Effector memory CD8-positive, alpha-beta T cell (primary cell): ENCODE measurements around the gene ZNF512B.
"Not testable (repeated sequence)": the region's sequence is repeated elsewhere in the genome, so short reads cannot be mapped to it uniquely, and the experiment has no call there.

Source experiments
- ATAC-seq: fragments of 150-1000 bp; cut with Tn5 transposase; replicated peaks from 2 replicates; pipeline ENCODE4 v1.10.0; 2021; ENCODE audit warnings: mild to moderate bottlenecking, moderate library complexity
- DNase-seq, 3 experiments: peaks; one replicate each; pipeline ENCODE4 v3.0.0; 2021
- H3K27ac Mint-ChIP-seq, 2 donors: one replicate each; pipeline ENCODE4 v1.8.0; 2022; ENCODE audit warnings: mild to moderate bottlenecking in 2 of 2, mixed read lengths in 2 of 2, moderate library complexity in 2 of 2
- H3K27me3 Mint-ChIP-seq, 2 donors: one replicate each; pipeline ENCODE4 v1.8.0; 2022; ENCODE audit warnings: mixed read lengths in 2 of 2
- H3K36me3 Mint-ChIP-seq: one replicate; pipeline ENCODE4 v1.8.0; 2022; ENCODE audit warnings: mild to moderate bottlenecking, moderate library complexity, mixed read lengths; ENCODE audit not compliant: insufficient read depth
- H3K4me1 Mint-ChIP-seq, 2 donors: one replicate each; pipeline ENCODE4 v1.8.0; 2022; ENCODE audit warnings: low read depth in 2 of 2, mixed read lengths in 2 of 2
- H3K4me3 Mint-ChIP-seq, 2 donors: one replicate each; pipeline ENCODE4 v1.8.0; 2022; ENCODE audit warnings: mild to moderate bottlenecking in 2 of 2, mixed read lengths in 2 of 2, moderate library complexity in 2 of 2
- H3K9me3 Mint-ChIP-seq, 2 donors: one replicate each; pipeline ENCODE4 v1.8.0; 2022; ENCODE audit warnings: mixed read lengths in 2 of 2

Gene ZNF512B

GRCh38 chr20:63934271-63935068 lies 35.3 kb downstream of the ZNF512B start:
- Mint-ChIP-seq H3K4me3 (no peak overlapping the region), H3K36me3 (peaks cover 36% of the 10 kb centered on the region), H3K27me3 (no peaks in the 10 kb centered on the region), H3K27ac (no peak overlapping the region), H3K9me3 (no peaks in the 10 kb centered on the region), H3K4me1 (peaks cover 0 to 10% of the 10 kb centered on the region in 2 donors)
- no peak for DNase-seq
- no peak for ATAC-seq

GRCh38 chr20:63933646-63934045 lies 36.1 kb downstream of the ZNF512B start:
- Mint-ChIP-seq H3K9me3 (no peaks in the 10 kb centered on the region), H3K4me3 (no peak overlapping the region), H3K36me3 (peaks cover 43% of the 10 kb centered on the region), H3K27me3 (no peaks in the 10 kb centered on the region), H3K4me1 (peaks cover 0 to 10% of the 10 kb centered on the region in 2 donors), H3K27ac (no peak overlapping the region)
- DNase-seq (no peak), ATAC-seq (no peak)

GRCh38 chr20:63932606-63933160 lies 37.0 kb downstream of the ZNF512B start:
- H3K4me3 Mint-ChIP-seq: no peak overlapping the region
- ATAC-seq (no peak), DNase-seq (no peak)
- no peaks in the 10 kb centered on the region for H3K27me3 Mint-ChIP-seq
- H3K27ac Mint-ChIP-seq: no peak overlapping the region
- no peaks in the 10 kb centered on the region for H3K9me3 Mint-ChIP-seq
- peaks cover 0 to 10% of the 10 kb centered on the region in 2 donors for H3K4me1 Mint-ChIP-seq
- H3K36me3 Mint-ChIP-seq: peaks cover 46% of the 10 kb centered on the region

- H3K27me3 Mint-ChIP-seq: no peaks in the 10 kb centered on the region
- no peak overlapping the region for H3K4me3 Mint-ChIP-seq
- DNase-seq (no peak), ATAC-seq (no peak)
- peaks cover 3 to 13% of the 10 kb centered on the region in 2 donors for H3K4me1 Mint-ChIP-seq
- no peak overlapping the region for H3K27ac Mint-ChIP-seq
- no peaks in the 10 kb centered on the region for H3K9me3 Mint-ChIP-seq
- peaks cover 42% of the 10 kb centered on the region for H3K36me3 Mint-ChIP-seq
These were observed 38.0 kb downstream of the ZNF512B start for GRCh38 chr20:63931735-63932134.

- Mint-ChIP-seq H3K9me3 (no peaks in the 10 kb centered on the region), H3K4me3 (no peak overlapping the region), H3K36me3 (peaks cover 42% of the 10 kb centered on the region), H3K27ac (no peak overlapping the region), H3K4me1 (peaks cover 8 to 13% of the 10 kb centered on the region in 2 donors), H3K27me3 (no peaks in the 10 kb centered on the region)
- ATAC-seq (no peak), DNase-seq (no peak)
These were observed 38.7 kb downstream of the ZNF512B start for GRCh38 chr20:63930971-63931553.

- not testable (repeated sequence) for ATAC-seq, H3K4me3 Mint-ChIP-seq, H3K27me3 Mint-ChIP-seq, H3K27ac Mint-ChIP-seq, H3K9me3 Mint-ChIP-seq, DNase-seq
- H3K4me1 Mint-ChIP-seq: peaks cover 8 to 13% of the 10 kb centered on the region in 2 donors
- peaks cover 42% of the 10 kb centered on the region for H3K36me3 Mint-ChIP-seq
These were observed 40.3 kb downstream of the ZNF512B start for GRCh38 chr20:63929473-63929883.

- ATAC-seq (no peak), DNase-seq (no peak)
- H3K4me1 Mint-ChIP-seq: peaks cover 6 to 16% of the 10 kb centered on the region in 2 donors
- H3K36me3 Mint-ChIP-seq: peaks cover 42% of the 10 kb centered on the region
- no peak overlapping the region for H3K27ac Mint-ChIP-seq
- no peaks in the 10 kb centered on the region for H3K27me3 Mint-ChIP-seq
- H3K9me3 Mint-ChIP-seq: no peaks in the 10 kb centered on the region
- H3K4me3 Mint-ChIP-seq: no peak overlapping the region
These were observed 40.7 kb downstream of the ZNF512B start for GRCh38 chr20:63929071-63929470.

- H3K27me3 Mint-ChIP-seq: no peaks in the 10 kb centered on the region
- no peak for ATAC-seq
- H3K27ac Mint-ChIP-seq: peak overlapping the region; percentile 11 to 38
- no peak for DNase-seq
- no peak overlapping the region for H3K4me3 Mint-ChIP-seq
- peaks cover 38% of the 10 kb centered on the region for H3K36me3 Mint-ChIP-seq
- peaks cover 4 to 20% of the 10 kb centered on the region in 2 donors for H3K4me1 Mint-ChIP-seq
- H3K9me3 Mint-ChIP-seq: no peaks in the 10 kb centered on the region
These were observed 43.4 kb downstream of the ZNF512B start for GRCh38 chr20:63926298-63926697.

- Mint-ChIP-seq H3K36me3 (peaks cover 30% of the 10 kb centered on the region), H3K4me1 (peaks cover 4 to 20% of the 10 kb centered on the region in 2 donors), H3K9me3 (no peaks in the 10 kb centered on the region), H3K27ac (peak overlapping the region; percentile 6 to 15), H3K27me3 (no peaks in the 10 kb centered on the region), H3K4me3 (no peak overlapping the region)
- no peak for DNase-seq
- ATAC-seq: no peak
These were observed 45.5 kb downstream of the ZNF512B start for GRCh38 chr20:63924241-63924640.

- H3K27me3 Mint-ChIP-seq: no peaks in the 10 kb centered on the region
- peaks cover 4 to 20% of the 10 kb centered on the region in 2 donors for H3K4me1 Mint-ChIP-seq
- H3K36me3 Mint-ChIP-seq: peaks cover 27% of the 10 kb centered on the region
- no peaks in the 10 kb centered on the region for H3K9me3 Mint-ChIP-seq
- no peak for DNase-seq
- no peak for ATAC-seq
- H3K4me3 Mint-ChIP-seq: no peak overlapping the region
- H3K27ac Mint-ChIP-seq: peak overlapping the region; percentile 15 to 71
These were observed 46.1 kb downstream of the ZNF512B start for GRCh38 chr20:63923651-63924050.

GRCh38 chr20:63920226-63920625 lies 49.5 kb downstream of the ZNF512B start:
- Mint-ChIP-seq H3K27ac (peak overlapping the region in 1 of 2 donors; percentile 60), H3K9me3 (no peaks in the 10 kb centered on the region), H3K4me1 (peaks cover 6 to 12% of the 10 kb centered on the region in 2 donors), H3K36me3 (peaks cover 37% of the 10 kb centered on the region), H3K27me3 (no peaks in the 10 kb centered on the region), H3K4me3 (no peak overlapping the region)
- no peak for ATAC-seq
- no peak for DNase-seq

- Mint-ChIP-seq H3K36me3 (peaks cover 41% of the 10 kb centered on the region), H3K4me1 (peaks cover 9 to 10% of the 10 kb centered on the region in 2 donors), H3K27me3 (no peaks in the 10 kb centered on the region), H3K9me3 (no peaks in the 10 kb centered on the region), H3K4me3 (no peak overlapping the region), H3K27ac (no peak overlapping the region)
- ATAC-seq (no peak), DNase-seq (no peak)
These were observed 50.6 kb downstream of the ZNF512B start for GRCh38 chr20:63919130-63919529.

GRCh38 chr20:63917811-63918210 lies 51.9 kb downstream of the ZNF512B start:
- ATAC-seq (no peak), DNase-seq (no peak)
- Mint-ChIP-seq H3K27me3 (no peaks in the 10 kb centered on the region), H3K4me3 (no peak overlapping the region), H3K9me3 (no peaks in the 10 kb centered on the region), H3K4me1 (peaks cover 8 to 14% of the 10 kb centered on the region in 2 donors), H3K36me3 (peaks cover 38% of the 10 kb centered on the region), H3K27ac (no peak overlapping the region)
